GM10847 (cell line): ENCODE measurements around the gene C1QB.

Source experiments
- POLR2A ChIP-seq: IDR thresholded peaks from 2 replicates; pipeline ENCODE4 v1.6.1; 2011; ENCODE audit not compliant: insufficient read length; ENCODE audit errors: extremely low read depth

Gene C1QB

GRCh38 chr1:22697980-22698379, 44.9 kb downstream of the C1QB start:
- no peak for TF ChIP-seq POLR2A

GRCh38 chr1:22699681-22700520, 46.9 kb downstream of the C1QB start:
- TF ChIP-seq POLR2A, result no peak

- no peak for TF ChIP-seq POLR2A
Observed at GRCh38 chr1:22702296-22703085, 49.5 kb downstream of the C1QB start.

- no peak for TF ChIP-seq POLR2A
Observed at GRCh38 chr1:22704440-22705067, 51.5 kb downstream of the C1QB start.

GRCh38 chr1:22705586-22705985, 52.5 kb downstream of the C1QB start:
- TF ChIP-seq POLR2A, result no peak

- no peak for TF ChIP-seq POLR2A
Observed at GRCh38 chr1:22708777-22709176, 55.7 kb downstream of the C1QB start.

- TF ChIP-seq POLR2A, result no peak
Observed at GRCh38 chr1:22709227-22709626, 56.2 kb downstream of the C1QB start.

- no peak for TF ChIP-seq POLR2A
Observed at GRCh38 chr1:22709891-22710700, 57.1 kb downstream of the C1QB start.

- no peak for TF ChIP-seq POLR2A
Observed at GRCh38 chr1:22710701-22711049, 57.6 kb downstream of the C1QB start, which contains the start of gene EPHB2. TSS of gene EPHB2 (plus strand) at chr1:22710839. CDS start at chr1:22710983, 144 bp downstream.

- no peak for TF ChIP-seq POLR2A
Observed at GRCh38 chr1:22711071-22711470, 58.0 kb downstream of the C1QB start.
